ENCODE results near the gene SH3RF1. TPM values are rescaled to one million over a fixed set of nuclear protein-coding genes. Genes with fewer than 3 reads are reported as not detected.

The SH3RF1 gene
- total and polyA plus RNA-seq, 4 donors, result 1.8 to 7.9 (median 3.5) TPM

DNA sequence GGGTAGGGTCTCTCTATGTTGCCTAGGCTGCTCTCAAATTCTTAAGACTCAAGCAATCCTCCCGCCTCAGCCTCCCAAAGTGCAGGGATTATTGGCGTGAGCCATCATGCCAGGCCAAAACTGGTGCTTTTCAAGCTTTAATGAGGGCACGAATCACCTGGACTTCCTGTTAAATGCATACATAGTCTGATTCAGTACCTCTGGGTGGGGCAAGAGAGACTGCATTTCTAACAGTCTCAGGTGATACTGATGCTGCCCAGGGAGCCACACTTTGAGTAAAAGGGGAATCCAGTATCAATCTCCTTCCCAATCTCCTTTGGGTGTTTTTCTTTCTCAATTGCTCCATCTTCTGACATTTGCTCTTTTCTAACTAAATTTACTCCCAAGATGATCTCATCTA, 96.5 kb downstream of the SH3RF1 start:
- Histone ChIP-seq H3K36me3 (ENCODE audit: control insufficient read depth in 4 of 4, insufficient read depth in 3 of 4, low read depth in 1 of 4, low read length in 3 of 4) (no peaks in the 10 kb centered on the region), H3K9me3 (ENCODE audit: control insufficient read depth in 4 of 4, low read length in 3 of 4) (no peaks in the 10 kb centered on the region), H3K4me3 (ENCODE audit: low read depth in 1 of 3, low read length in 3 of 3) (no peak overlapping the region), H3K27me3 (ENCODE audit: control insufficient read depth in 4 of 4, insufficient read depth in 4 of 4, low read length in 3 of 4) (no peaks in the 10 kb centered on the region), H3K27ac (ENCODE audit: low read depth in 1 of 2, low read length in 2 of 2) (no peak overlapping the region), H3K4me1 (ENCODE audit: control insufficient read depth in 4 of 4, insufficient read depth in 4 of 4, low read length in 3 of 4) (peaks cover 0 to 3% (median 1%) of the 10 kb centered on the region in 4 donors), H3K9ac (ENCODE audit: low read depth in 1 of 2, low read length in 2 of 2) (no peak overlapping the region)
- no peak for TF ChIP-seq TAF1 (conservative IDR thresholded peaks at IDR 0.05)
- no peak for TF ChIP-seq JUND (IDR thresholded peaks at IDR 0.05)
- no peak for TF ChIP-seq RXRA (IDR thresholded peaks at IDR 0.05)
- no peak for TF ChIP-seq FOXA1 (IDR thresholded peaks at IDR 0.05)
- TF ChIP-seq HNF4G (IDR thresholded peaks at IDR 0.05), result no peak
- no peak for TF ChIP-seq YY1 (IDR thresholded peaks at IDR 0.05)
- TF ChIP-seq RAD21 (IDR thresholded peaks at IDR 0.05), result no peak
- DNase-seq (ENCODE audit: low spot score), result no peak
- 87% methylated on average over 3 of the region's 3 CpGs for WGBS

DNA sequence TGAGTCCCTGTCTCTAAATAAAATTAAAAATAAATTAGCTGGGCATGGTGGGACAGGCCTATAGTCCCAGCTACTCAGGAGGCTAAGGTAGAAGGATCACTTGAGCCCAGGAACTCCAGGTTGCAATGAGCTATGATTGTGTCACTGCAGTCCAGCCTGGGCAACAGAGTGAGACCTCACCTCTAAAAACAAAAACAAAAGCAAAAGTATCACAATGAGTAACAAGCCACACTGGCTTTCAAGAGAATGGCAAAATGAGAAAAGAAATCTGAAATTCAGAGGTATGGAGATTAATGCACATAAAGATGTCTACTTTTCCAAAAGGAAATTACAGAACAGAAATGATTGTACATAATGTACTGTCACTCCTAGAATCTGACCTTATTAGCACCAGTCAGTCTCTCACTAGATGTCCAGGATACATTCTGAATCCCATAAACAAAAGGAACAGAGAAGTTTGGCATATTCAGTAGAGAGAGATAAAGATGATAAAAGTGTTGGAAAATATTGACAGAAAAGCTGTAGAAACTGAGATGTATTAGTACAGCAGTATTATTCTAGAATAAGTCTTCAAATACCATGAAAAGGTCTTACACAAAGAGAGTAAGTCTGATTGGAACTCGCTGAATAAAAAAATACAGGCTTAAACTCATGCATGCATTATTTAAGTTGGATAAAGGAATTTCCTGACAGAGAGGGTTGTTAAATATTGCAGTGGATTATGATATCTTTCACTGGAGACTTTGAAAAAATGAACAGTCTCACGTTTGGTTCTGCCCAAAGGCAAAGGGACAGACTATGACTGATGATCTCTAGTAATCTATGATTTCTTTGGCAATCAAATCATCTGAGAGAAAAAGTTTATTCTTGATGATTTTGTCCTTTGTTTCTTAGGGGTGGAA, 102.5 kb downstream of the SH3RF1 start:
- TF ChIP-seq, protein P1, sequence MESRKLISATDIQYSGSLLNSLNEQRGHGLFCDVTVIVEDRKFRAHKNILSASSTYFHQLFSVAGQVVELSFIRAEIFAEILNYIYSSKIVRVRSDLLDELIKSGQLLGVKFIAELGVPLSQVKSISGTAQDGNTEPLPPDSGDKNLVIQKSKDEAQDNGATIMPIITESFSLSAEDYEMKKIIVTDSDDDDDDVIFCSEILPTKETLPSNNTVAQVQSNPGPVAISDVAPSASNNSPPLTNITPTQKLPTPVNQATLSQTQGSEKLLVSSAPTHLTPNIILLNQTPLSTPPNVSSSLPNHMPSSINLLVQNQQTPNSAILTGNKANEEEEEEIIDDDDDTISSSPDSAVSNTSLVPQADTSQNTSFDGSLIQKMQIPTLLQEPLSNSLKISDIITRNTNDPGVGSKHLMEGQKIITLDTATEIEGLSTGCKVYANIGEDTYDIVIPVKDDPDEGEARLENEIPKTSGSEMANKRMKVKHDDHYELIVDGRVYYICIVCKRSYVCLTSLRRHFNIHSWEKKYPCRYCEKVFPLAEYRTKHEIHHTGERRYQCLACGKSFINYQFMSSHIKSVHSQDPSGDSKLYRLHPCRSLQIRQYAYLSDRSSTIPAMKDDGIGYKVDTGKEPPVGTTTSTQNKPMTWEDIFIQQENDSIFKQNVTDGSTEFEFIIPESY (IDR thresholded peaks at IDR 0.05), result no peak
- TF ChIP-seq GABPA (IDR thresholded peaks at IDR 0.05 in 1 of 2, conservative IDR thresholded peaks at IDR 0.05 in 1 of 2) (no peak), TAF1 (conservative IDR thresholded peaks at IDR 0.05) (no peak), EGR1 (IDR thresholded peaks at IDR 0.05; ENCODE audit: low read depth in 2 of 2) (no peak), HNF4G (IDR thresholded peaks at IDR 0.05) (no peak), FOXA2 (IDR thresholded peaks at IDR 0.05) (no peak), RAD21 (IDR thresholded peaks at IDR 0.05) (no peak), RXRA (IDR thresholded peaks at IDR 0.05) (no peak), FOXA1 (IDR thresholded peaks at IDR 0.05) (no peak), YY1 (IDR thresholded peaks at IDR 0.05) (no peak), SP1 (IDR thresholded peaks at IDR 0.05) (no peak), HNF4A (conservative IDR thresholded peaks at IDR 0.05) (no peak), JUND (IDR thresholded peaks at IDR 0.05) (no peak), NR2F2 (IDR thresholded peaks at IDR 0.05) (no peak)
- TF ChIP-seq, protein P2, sequence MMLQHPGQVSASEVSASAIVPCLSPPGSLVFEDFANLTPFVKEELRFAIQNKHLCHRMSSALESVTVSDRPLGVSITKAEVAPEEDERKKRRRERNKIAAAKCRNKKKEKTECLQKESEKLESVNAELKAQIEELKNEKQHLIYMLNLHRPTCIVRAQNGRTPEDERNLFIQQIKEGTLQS (IDR thresholded peaks at IDR 0.05), result no peak
- TF ChIP-seq, protein P3, sequence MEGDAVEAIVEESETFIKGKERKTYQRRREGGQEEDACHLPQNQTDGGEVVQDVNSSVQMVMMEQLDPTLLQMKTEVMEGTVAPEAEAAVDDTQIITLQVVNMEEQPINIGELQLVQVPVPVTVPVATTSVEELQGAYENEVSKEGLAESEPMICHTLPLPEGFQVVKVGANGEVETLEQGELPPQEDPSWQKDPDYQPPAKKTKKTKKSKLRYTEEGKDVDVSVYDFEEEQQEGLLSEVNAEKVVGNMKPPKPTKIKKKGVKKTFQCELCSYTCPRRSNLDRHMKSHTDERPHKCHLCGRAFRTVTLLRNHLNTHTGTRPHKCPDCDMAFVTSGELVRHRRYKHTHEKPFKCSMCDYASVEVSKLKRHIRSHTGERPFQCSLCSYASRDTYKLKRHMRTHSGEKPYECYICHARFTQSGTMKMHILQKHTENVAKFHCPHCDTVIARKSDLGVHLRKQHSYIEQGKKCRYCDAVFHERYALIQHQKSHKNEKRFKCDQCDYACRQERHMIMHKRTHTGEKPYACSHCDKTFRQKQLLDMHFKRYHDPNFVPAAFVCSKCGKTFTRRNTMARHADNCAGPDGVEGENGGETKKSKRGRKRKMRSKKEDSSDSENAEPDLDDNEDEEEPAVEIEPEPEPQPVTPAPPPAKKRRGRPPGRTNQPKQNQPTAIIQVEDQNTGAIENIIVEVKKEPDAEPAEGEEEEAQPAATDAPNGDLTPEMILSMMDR (IDR thresholded peaks at IDR 0.05; ENCODE audit: low read depth, low read length, missing input control), result no peak
- TF ChIP-seq, protein P4, sequence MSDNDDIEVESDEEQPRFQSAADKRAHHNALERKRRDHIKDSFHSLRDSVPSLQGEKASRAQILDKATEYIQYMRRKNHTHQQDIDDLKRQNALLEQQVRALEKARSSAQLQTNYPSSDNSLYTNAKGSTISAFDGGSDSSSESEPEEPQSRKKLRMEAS (IDR thresholded peaks at IDR 0.05), result no peak
- TF ChIP-seq, protein P5, sequence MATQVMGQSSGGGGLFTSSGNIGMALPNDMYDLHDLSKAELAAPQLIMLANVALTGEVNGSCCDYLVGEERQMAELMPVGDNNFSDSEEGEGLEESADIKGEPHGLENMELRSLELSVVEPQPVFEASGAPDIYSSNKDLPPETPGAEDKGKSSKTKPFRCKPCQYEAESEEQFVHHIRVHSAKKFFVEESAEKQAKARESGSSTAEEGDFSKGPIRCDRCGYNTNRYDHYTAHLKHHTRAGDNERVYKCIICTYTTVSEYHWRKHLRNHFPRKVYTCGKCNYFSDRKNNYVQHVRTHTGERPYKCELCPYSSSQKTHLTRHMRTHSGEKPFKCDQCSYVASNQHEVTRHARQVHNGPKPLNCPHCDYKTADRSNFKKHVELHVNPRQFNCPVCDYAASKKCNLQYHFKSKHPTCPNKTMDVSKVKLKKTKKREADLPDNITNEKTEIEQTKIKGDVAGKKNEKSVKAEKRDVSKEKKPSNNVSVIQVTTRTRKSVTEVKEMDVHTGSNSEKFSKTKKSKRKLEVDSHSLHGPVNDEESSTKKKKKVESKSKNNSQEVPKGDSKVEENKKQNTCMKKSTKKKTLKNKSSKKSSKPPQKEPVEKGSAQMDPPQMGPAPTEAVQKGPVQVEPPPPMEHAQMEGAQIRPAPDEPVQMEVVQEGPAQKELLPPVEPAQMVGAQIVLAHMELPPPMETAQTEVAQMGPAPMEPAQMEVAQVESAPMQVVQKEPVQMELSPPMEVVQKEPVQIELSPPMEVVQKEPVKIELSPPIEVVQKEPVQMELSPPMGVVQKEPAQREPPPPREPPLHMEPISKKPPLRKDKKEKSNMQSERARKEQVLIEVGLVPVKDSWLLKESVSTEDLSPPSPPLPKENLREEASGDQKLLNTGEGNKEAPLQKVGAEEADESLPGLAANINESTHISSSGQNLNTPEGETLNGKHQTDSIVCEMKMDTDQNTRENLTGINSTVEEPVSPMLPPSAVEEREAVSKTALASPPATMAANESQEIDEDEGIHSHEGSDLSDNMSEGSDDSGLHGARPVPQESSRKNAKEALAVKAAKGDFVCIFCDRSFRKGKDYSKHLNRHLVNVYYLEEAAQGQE (IDR thresholded peaks at IDR 0.05), result no peak
- peaks cover 0 to 6% (median 3%) of the 10 kb centered on the region in 4 donors for H3K4me1 ChIP-seq (ENCODE audit: control insufficient read depth in 4 of 4, insufficient read depth in 4 of 4, low read length in 3 of 4)
- H3K9ac ChIP-seq (ENCODE audit: low read depth in 1 of 2, low read length in 2 of 2), result no peak overlapping the region
- no peak for DNase-seq (ENCODE audit: low spot score)
- peaks cover 0 to 2% (median under 1%) of the 10 kb centered on the region in 4 donors for H3K36me3 ChIP-seq (ENCODE audit: control insufficient read depth in 4 of 4, insufficient read depth in 3 of 4, low read depth in 1 of 4, low read length in 3 of 4)
- no peak overlapping the region for H3K27ac ChIP-seq (ENCODE audit: low read depth in 1 of 2, low read length in 2 of 2)
- WGBS, result 71% methylated on average over 2 of the region's 2 CpGs
- H3K27me3 ChIP-seq (ENCODE audit: control insufficient read depth in 4 of 4, insufficient read depth in 4 of 4, low read length in 3 of 4), result no peaks in the 10 kb centered on the region
- H3K4me3 ChIP-seq (ENCODE audit: low read depth in 1 of 3, low read length in 3 of 3), result no peak overlapping the region
- H3K9me3 ChIP-seq (ENCODE audit: control insufficient read depth in 4 of 4, low read length in 3 of 4), result no peaks in the 10 kb centered on the region

Measured in liver (tissue), 9 donors.